Ectodermal cell (in vitro differentiated cells): ENCODE measurements around the gene NFAT5.
A peak's percentile ranks its signal among the peaks of the same experiment; 100 is the strongest.
"Not testable (repeated sequence)": the region's sequence is repeated elsewhere in the genome, so short reads cannot be mapped to it uniquely, and the experiment has no call there.

Experiments used
- H3K27ac ChIP-seq: 2 replicates; pipeline ENCODE4 v1.7.0; 2013; ENCODE audit warnings: mild to moderate bottlenecking, low read depth, low read length; ENCODE audit not compliant: insufficient read depth, poor library complexity, severe bottlenecking
- H3K27me3 ChIP-seq: 2 replicates; pipeline ENCODE4 v1.7.0; 2013; ENCODE audit warnings: mild to moderate bottlenecking, low read length; ENCODE audit not compliant: insufficient read depth, control insufficient read depth, poor library complexity, severe bottlenecking
- H3K36me3 ChIP-seq: one replicate; pipeline ENCODE4 v1.7.0; 2013; ENCODE audit warnings: low read length; ENCODE audit not compliant: control insufficient read depth, insufficient read depth
- H3K4me1 ChIP-seq: one replicate; pipeline ENCODE4 v1.7.0; 2013; ENCODE audit warnings: low read length; ENCODE audit not compliant: control insufficient read depth, insufficient read depth
- H3K4me3 ChIP-seq: 2 replicates; pipeline ENCODE4 v1.7.0; 2013; ENCODE audit warnings: low read depth, low read length, control low read depth; ENCODE audit not compliant: insufficient read depth
- H3K9me3 ChIP-seq: 2 replicates; pipeline ENCODE4 v1.7.0; 2013; ENCODE audit warnings: mild to moderate bottlenecking, low read length, moderate library complexity; ENCODE audit not compliant: control insufficient read depth
- WGBS, 2 experiments: methylation state at CpG; one replicate each; pipeline ENCODE4 v1.1.7; 2013; ENCODE audit warnings: missing lambda C conversion rate in 2 of 2; 5-methylcytosine and 5-hydroxymethylcytosine counted together

Gene NFAT5

DNA sequence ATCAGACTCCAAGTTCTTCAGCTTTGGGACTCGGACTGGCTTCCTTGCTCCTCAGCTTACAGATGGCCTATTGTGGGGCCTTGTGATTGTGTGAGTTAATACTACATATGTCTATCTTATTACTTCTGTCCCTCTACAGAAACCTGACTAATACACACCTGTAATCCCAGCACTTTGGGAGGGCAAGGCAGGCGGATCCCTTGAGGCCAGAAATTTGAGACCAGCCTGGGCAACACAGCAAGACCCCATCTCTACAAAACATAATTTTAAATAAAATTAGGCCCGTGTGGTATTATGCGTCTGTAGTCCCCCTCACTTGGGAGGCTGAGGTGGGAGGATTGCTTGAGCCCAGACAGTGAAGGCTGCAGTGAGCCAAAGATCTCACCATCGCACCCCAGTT is 165.5 kb downstream of the NFAT5 start:
- H3K4me3 ChIP-seq, H3K9me3 ChIP-seq, H3K4me1 ChIP-seq, H3K27me3 ChIP-seq, H3K27ac ChIP-seq, H3K36me3 ChIP-seq: not testable (repeated sequence)
- WGBS, 2 experiments, result 91 to 94% methylated on average over 5 of the region's 5 CpGs

DNA sequence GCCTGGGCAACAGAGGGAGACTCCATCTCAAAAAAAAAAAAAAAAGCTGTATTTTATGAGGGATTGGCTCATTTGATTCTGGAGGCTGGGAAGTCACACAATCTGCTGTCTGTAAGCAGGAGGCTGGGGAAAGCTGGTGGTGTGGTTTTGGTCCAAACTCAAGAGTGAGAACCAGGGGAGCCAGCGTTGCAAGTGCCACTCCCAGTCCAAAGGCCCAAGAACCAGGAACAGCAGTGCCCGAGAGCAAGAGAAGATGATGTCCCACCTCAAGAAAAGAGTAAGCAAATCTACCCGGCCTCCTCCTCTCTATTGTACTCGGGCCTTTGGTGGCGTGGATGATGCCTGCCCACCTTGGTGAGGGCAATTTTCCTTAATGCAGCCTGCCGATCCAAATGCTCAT is 166.3 kb downstream of the NFAT5 start:
- Histone ChIP-seq H3K9me3 (no peaks in the 10 kb centered on the region), H3K27me3 (no peaks in the 10 kb centered on the region), H3K4me1 (peaks cover 5% of the 10 kb centered on the region), H3K27ac (no peak overlapping the region), H3K4me3 (no peak overlapping the region), H3K36me3 (no peaks in the 10 kb centered on the region)
- 93 to 95% methylated on average over 6 of the region's 6 CpGs for WGBS, 2 experiments

DNA sequence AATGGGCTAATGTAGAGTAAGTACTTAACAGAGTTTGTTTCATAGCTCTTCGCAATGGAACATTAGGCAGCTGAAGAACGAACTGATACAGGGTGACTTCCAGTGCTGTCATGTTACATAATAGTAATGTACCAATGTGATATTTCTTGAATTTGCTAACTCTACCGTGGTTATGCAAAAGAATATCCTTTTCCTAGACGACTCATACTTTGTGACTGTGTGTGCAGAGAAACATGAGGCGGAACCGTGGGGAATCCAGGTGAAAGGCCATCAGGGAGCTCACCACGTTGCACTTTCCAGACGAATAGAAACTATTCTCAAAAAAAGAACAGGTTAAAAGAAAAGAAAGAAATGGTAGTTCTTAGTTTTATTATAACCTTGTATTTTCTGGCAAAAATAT is 175.8 kb downstream of the NFAT5 start:
- Histone ChIP-seq H3K36me3 (peaks cover 52% of the 10 kb centered on the region), H3K27ac (no peak overlapping the region)
- 97 to 98% methylated on average over 8 of the region's 8 CpGs for WGBS, 2 experiments

DNA sequence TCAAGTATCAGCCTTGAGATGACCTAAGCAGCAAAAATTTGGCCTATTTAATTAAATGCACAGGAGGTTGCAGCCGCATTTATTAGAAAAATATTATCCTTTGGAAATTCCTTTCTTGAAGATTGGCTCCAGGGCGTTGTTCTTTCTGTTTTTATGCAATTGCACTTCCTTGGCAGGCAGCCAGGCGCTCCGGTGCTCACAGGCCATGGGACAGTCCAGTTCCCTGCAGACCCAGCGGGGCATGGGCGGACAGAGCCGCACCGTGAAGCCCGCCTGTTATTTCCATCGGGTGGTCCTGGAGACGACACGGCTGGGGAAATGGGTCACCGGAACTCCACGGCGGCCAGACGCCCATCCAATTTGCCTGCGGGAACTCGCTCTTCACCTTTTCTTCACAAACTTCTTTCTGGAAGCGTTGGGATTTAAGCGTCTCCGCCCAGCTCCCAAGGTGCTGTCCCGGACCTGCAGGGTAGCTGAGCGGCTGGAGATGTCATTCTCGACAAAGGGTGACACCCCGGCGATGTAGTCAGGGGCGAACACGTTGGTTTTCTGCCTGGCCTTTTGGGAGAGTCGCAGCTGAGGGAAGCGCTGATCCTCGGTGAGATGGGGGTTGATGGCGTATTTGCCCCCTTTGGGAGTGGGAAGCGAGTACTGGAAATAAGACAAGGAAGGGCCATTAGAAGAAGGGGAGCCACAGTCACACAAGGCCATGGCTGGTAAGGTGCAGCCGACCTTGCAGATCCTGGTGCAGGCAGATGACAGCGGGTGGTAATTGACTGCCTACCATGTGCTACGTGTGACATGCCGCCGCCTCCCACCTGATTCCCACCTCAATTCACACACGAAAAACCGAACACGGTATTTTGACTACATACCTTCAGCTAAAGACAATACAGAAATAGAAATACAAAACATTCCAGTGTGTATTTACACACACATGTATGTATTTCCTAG is 176.5 kb downstream of the NFAT5 start:
- Histone ChIP-seq H3K27me3 (no peaks in the 10 kb centered on the region), H3K4me3 (no peak overlapping the region), H3K9me3 (no peaks in the 10 kb centered on the region), H3K4me1 (no peaks in the 10 kb centered on the region), H3K27ac (no peak overlapping the region), H3K36me3 (peaks cover 52% of the 10 kb centered on the region)
- WGBS, 2 experiments, result 95 to 96% methylated on average over 41 of the region's 41 CpGs

More for the DNA sequence above, 175.8 kb downstream of the NFAT5 start:
- Histone ChIP-seq H3K27me3 (no peaks in the 10 kb centered on the region), H3K9me3 (no peaks in the 10 kb centered on the region), H3K4me3 (no peak overlapping the region), H3K4me1 (no peaks in the 10 kb centered on the region)

DNA sequence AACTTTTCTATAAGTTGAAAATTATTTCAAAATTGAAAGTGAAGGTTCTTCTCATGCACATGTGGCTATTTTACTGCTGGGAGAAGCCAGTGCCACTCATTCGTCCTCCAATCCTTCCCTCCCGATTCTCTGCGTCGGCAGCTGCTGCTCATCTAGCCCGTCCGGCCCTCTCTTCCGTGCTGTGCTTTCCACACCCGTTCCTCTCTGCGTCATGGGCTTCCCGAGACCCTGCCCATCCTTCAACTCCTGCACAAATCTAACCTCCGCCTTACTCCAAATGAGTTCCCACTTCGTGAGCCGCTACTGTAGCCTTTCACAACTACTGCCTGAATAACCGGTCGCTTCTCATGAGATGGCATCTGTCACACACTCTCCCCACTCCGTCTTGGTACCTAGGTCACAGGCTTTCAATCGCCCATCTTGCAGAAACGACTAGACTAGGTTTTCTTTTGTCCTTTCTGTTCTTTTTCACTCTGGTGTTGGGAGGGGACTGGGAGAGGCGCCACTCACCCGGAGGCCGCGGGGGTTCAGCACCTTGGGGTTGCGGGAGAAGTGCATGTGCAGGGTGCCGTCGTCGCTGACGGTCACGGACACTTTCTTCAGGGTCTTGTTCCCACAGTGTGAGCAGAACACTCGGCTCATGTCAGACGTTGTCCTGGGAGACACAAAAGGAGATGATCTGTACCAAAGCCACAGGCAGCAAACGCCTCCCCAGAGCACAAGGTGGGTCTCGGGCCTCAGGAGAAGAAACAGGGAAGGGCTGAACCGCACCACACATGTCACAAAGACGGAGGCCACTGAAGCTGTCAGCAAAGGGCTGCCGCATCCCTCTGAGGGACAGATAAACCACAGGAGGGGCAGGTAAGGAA is 178.8 kb downstream of the NFAT5 start:
- peaks cover 73% of the 10 kb centered on the region for H3K36me3 ChIP-seq
- no peak overlapping the region for H3K4me3 ChIP-seq
- H3K27me3 ChIP-seq, result no peaks in the 10 kb centered on the region
- H3K27ac ChIP-seq, result no peak overlapping the region
- WGBS, 2 experiments, result 93 to 95% methylated on average over 35 of the region's 35 CpGs
- no peaks in the 10 kb centered on the region for H3K4me1 ChIP-seq
- H3K9me3 ChIP-seq, result no peaks in the 10 kb centered on the region

DNA sequence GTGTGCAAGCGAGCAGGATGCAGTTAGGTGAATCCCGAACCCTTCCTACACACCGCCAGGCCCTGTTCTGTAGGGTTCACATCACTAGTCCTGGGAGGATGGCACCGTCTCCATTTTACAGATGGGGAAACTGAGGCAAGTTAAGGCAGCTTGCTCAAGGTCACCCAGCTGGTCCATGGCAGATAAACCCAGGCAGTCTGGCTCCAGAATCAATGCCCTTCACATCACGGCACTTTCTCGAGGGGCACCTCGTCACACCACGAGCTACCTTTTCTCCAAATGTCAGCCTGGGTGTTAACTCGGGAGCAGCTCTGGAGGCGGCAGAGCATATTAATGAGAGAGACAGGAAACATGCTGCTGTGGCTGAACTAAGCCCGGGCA is 179.5 kb downstream of the NFAT5 start:
- Histone ChIP-seq H3K36me3 (peaks cover 75% of the 10 kb centered on the region), H3K27me3 (no peaks in the 10 kb centered on the region), H3K9me3 (no peaks in the 10 kb centered on the region), H3K4me3 (no peak overlapping the region), H3K27ac (no peak overlapping the region), H3K4me1 (no peaks in the 10 kb centered on the region)
- 94 to 97% methylated on average over 11 of the region's 11 CpGs for WGBS, 2 experiments

DNA sequence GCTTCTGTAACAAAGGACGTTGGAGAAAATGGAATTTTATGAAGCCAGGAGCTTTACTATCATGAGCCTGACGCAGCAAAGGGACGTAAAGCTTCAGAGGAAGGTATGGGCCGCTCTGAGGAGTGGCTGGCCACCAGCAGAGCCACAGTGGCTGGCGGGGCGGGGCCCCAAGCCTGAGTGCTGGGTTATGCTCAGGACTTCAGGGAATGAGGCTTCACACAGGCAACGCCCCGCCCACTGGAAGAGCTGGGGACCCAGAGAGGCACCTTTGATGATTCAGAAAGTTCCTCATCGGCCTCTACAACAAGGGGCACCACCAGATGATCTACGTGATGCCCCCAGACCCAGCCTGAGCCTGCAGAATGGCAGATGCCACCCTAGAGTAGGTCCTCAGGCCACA is 180.2 kb downstream of the NFAT5 start:
- H3K27me3 ChIP-seq, result no peaks in the 10 kb centered on the region
- H3K9me3 ChIP-seq, result no peaks in the 10 kb centered on the region
- no peak overlapping the region for H3K27ac ChIP-seq
- H3K4me1 ChIP-seq, result no peaks in the 10 kb centered on the region
- peaks cover 76% of the 10 kb centered on the region for H3K36me3 ChIP-seq
- 94% methylated on average over 10 of the region's 10 CpGs for WGBS, 2 experiments
- no peak overlapping the region for H3K4me3 ChIP-seq

DNA sequence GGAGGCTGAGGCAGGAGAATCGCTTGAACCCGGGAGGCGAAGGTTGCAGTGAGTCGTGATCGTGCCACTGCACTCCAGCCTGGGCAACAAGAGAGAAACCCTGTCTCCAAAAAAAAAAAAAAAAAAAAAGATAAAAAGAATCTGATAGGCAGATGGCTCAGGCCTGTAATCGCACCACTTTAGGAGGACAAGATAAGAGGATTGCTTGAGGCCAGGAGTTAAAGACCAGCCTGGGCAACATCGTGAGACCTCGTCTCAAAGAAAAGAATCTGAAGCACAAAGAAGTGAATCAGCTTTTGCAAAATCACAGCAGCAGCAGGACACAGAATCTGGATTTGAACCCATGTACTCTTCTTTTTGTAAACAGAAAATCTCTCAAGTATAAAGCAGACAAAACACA is 181.3 kb downstream of the NFAT5 start:
- no peak overlapping the region for H3K27ac ChIP-seq
- H3K4me3 ChIP-seq, result no peak overlapping the region

DNA sequence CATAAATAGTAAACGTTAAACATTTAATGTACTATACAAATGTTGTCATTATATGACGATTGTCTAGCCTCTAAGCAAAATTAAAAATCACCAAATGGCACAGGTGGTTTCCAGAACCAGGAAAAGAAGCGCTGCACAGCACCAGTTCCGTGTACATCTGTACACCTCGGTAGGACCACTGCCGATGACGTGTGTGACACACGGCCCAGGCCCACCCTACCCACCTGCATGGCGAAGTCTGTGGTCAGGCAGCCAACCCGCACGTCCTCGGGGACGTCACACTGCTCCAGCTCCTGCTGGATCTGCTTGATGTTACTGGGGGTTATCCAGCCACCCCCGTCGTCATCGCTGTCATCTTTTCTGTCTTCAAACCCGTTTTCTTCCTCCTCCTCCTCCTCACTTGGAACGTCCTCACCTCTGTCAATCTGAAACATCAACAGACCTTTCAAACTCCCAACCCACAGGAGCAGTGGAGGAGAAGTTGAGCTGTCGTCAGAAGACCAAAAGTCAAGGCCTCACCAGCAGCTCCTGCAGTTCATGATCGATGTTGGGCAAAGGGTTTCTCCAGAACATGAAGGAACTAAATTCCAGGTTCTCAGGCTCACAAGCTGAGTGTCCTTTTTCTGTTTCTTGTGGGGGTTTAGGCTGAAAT is 183.1 kb downstream of the NFAT5 start:
- no peak overlapping the region for H3K4me3 ChIP-seq
- H3K9me3 ChIP-seq, result no peaks in the 10 kb centered on the region
- H3K36me3 ChIP-seq, result peaks cover 54% of the 10 kb centered on the region
- WGBS, 2 experiments, result 93 to 95% methylated on average over 19 to 20 of the region's 20 CpGs
- H3K27me3 ChIP-seq, result no peaks in the 10 kb centered on the region
- H3K27ac ChIP-seq, result no peak overlapping the region
- H3K4me1 ChIP-seq, result peaks cover 5% of the 10 kb centered on the region

More for the DNA sequence above, 181.3 kb downstream of the NFAT5 start:
- Histone ChIP-seq H3K27me3 (no peaks in the 10 kb centered on the region), H3K4me1 (no peaks in the 10 kb centered on the region), H3K9me3 (no peaks in the 10 kb centered on the region), H3K36me3 (peaks cover 65% of the 10 kb centered on the region)
- WGBS, 2 experiments, result 92 to 93% methylated on average over 8 of the region's 8 CpGs

DNA sequence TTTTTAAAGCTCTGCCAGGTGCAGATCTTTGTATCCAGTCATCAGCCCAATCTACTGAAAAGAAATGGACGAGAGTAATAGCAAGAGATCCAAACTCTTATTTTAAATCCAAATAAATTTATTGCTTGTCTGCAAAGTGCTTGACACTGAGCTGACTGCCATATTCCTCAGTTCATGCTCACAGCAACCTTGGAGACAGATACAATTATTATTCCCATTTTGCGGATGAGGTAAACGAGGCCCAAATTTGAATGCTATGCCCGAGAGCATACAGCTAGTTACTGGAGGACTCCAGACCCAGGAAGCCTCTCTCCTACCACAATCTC is 188.3 kb downstream of the NFAT5 start:
- H3K4me1 ChIP-seq, result peaks cover 6% of the 10 kb centered on the region
- H3K27ac ChIP-seq, result no peak overlapping the region
- no peaks in the 10 kb centered on the region for H3K27me3 ChIP-seq
- H3K36me3 ChIP-seq, result peaks cover 13% of the 10 kb centered on the region
- WGBS, 2 experiments, result 12 to 17% methylated on average over 4 of the region's 4 CpGs
- no peaks in the 10 kb centered on the region for H3K9me3 ChIP-seq
- H3K4me3 ChIP-seq, result peak overlapping the region; percentile 95
